Measurements from ENCODE around the gene GZF1. TPM values are rescaled to one million over a fixed set of nuclear protein-coding genes. Genes with fewer than 3 reads are reported as not detected.

Gene GZF1
- total RNA-seq, 4 donors from 2014 or later = 16.3 to 37.2 (median 20.3) TPM

DNA sequence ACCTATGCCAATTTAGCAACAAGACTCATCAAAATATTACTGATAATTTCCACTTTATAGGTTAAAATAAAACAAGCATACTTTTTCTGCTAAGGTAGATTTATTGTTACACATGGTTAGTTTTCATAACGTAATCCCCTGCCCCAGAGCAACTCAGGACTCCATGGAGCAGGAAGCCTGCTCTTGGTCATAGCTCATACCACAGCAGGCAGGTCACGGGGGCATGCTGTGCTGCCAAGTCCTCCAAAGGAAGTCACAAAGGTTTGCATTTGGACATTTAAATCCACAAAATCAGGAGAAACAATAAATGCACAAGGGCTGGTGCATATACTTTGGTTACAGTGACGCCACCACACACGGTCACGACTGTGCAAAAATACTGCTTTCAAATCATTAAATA lies 12.5 kb downstream of the GZF1 start:
- 70 to 84% methylated on average over 5 of the region's 5 CpGs for WGBS, 2 donors
- Histone ChIP-seq H3K36me3 (peaks cover 0 to 87% (median 0%) of the 10 kb centered on the region in 3 donors), H3K4me3 (no peak overlapping the region), H3K27me3 (no peaks in the 10 kb centered on the region), H3K27ac (no peak overlapping the region), H3K4me1 (no peaks in the 10 kb centered on the region), H3K9me3 (no peaks in the 10 kb centered on the region)
- no peak for DNase-seq (ENCODE audit: low spot score in 2 of 2)
- no peak for TF ChIP-seq EP300 (IDR thresholded peaks at IDR 0.05)
- TF ChIP-seq CTCF (IDR thresholded peaks at IDR 0.05) = no peak
- TF ChIP-seq POLR2A (IDR thresholded peaks at IDR 0.05) = no peak

DNA sequence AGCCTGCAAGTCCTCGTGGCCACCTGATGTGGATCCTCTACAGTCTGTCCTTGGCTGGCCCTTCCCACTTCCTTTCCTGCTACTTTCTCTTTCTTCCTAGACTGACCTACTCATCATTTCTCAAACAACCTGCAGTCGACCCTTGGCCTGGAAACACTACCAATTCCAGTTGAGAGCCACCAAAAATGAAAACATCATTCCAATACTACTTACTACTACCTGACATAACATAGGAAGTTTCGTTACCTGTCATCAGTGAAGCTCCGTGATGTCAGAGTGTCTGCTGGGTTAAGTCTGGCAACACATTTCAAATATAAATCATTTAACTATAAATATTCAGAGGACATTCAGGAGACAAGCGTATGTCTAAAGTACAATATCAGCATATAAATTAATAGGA lies 13.8 kb downstream of the GZF1 start:
- no peaks in the 10 kb centered on the region for H3K27me3 ChIP-seq
- 93 to 96% methylated on average over 5 of the region's 5 CpGs for WGBS, 2 donors
- no peak overlapping the region for H3K27ac ChIP-seq
- no peaks in the 10 kb centered on the region for H3K9me3 ChIP-seq
- TF ChIP-seq EP300 (IDR thresholded peaks at IDR 0.05) (no peak), CTCF (IDR thresholded peaks at IDR 0.05) (no peak), POLR2A (IDR thresholded peaks at IDR 0.05) (no peak)
- no peak for DNase-seq (ENCODE audit: low spot score in 2 of 2)
- peaks cover 0 to 87% (median 0%) of the 10 kb centered on the region in 3 donors for H3K36me3 ChIP-seq
- no peak overlapping the region for H3K4me3 ChIP-seq
- no peaks in the 10 kb centered on the region for H3K4me1 ChIP-seq

GRCh38 chr20:23379772-23380171 lies 17.8 kb downstream of the GZF1 start:
- no peak for DNase-seq (ENCODE audit: low spot score in 2 of 2)
- Histone ChIP-seq H3K4me3 (no peak overlapping the region), H3K9me3 (no peaks in the 10 kb centered on the region), H3K36me3 (peaks cover 0 to 86% (median 0%) of the 10 kb centered on the region in 3 donors), H3K4me1 (no peaks in the 10 kb centered on the region), H3K27me3 (no peaks in the 10 kb centered on the region), H3K27ac (no peak overlapping the region)
- no peak for TF ChIP-seq POLR2A (IDR thresholded peaks at IDR 0.05)
- no peak for TF ChIP-seq CTCF (IDR thresholded peaks at IDR 0.05)
- no peak for TF ChIP-seq EP300 (IDR thresholded peaks at IDR 0.05)

GRCh38 chr20:23381876-23382275 lies 19.9 kb downstream of the GZF1 start:
- Histone ChIP-seq H3K27ac (no peak overlapping the region), H3K4me3 (no peak overlapping the region), H3K36me3 (peaks cover 0 to 87% (median 0%) of the 10 kb centered on the region in 3 donors), H3K9me3 (no peaks in the 10 kb centered on the region), H3K27me3 (no peaks in the 10 kb centered on the region), H3K4me1 (peaks cover 0 to 4% (median 0%) of the 10 kb centered on the region in 4 donors)
- TF ChIP-seq CTCF (IDR thresholded peaks at IDR 0.05) (no peak), EP300 (IDR thresholded peaks at IDR 0.05) (no peak), POLR2A (IDR thresholded peaks at IDR 0.05) (no peak)
- DNase-seq (ENCODE audit: low spot score in 2 of 2) = no peak

GRCh38 chr20:23386304-23387117 lies 24.5 kb downstream of the GZF1 start:
- H3K4me3 ChIP-seq = no peak overlapping the region
- peaks cover 0 to 4% (median 0%) of the 10 kb centered on the region in 4 donors for H3K4me1 ChIP-seq
- TF ChIP-seq CTCF (IDR thresholded peaks at IDR 0.05) (no peak), POLR2A (IDR thresholded peaks at IDR 0.05) (no peak), EP300 (IDR thresholded peaks at IDR 0.05) (no peak)
- H3K27ac ChIP-seq = no peak overlapping the region
- 67 to 75% methylated on average over 6 of the region's 6 CpGs for WGBS, 2 donors
- H3K9me3 ChIP-seq = no peaks in the 10 kb centered on the region
- H3K36me3 ChIP-seq = peaks cover 0 to 90% (median 0%) of the 10 kb centered on the region in 3 donors
- DNase-seq (ENCODE audit: low spot score in 2 of 2) = no peak
- H3K27me3 ChIP-seq = no peaks in the 10 kb centered on the region
